ENCODE measurements around the gene GNB1.

The GNB1 gene

GRCh38 chr1:1922702-1922955 lies 31.7 kb upstream of the GNB1 start:
- DNase-seq: no peak

GRCh38 chr1:1921901-1922701 lies 31.2 kb upstream of the GNB1 start:
- no peak for DNase-seq

GRCh38 chr1:1921459-1921862 lies 30.6 kb upstream of the GNB1 start:
- no peak for DNase-seq

- DNase-seq: no peak
Measured at GRCh38 chr1:1920608-1921458, 29.9 kb upstream of the GNB1 start.

- DNase-seq: no peak
Measured at GRCh38 chr1:1920057-1920607, 29.2 kb upstream of the GNB1 start.

- peak; percentile 96 for DNase-seq
Measured at GRCh38 chr1:1919304-1920056, 28.6 kb upstream of the GNB1 start.

- DNase-seq: no peak
Measured at GRCh38 chr1:1918901-1919303, 28.0 kb upstream of the GNB1 start, which contains the start of gene TMEM52. TSS of gene TMEM52 (minus strand) at chr1:1919279. CDS start at chr1:1919265, 14 bp downstream.

GRCh38 chr1:1917995-1918900 lies 27.4 kb upstream of the GNB1 start:
- no peak for DNase-seq

- no peak for DNase-seq
Measured at GRCh38 chr1:1917304-1917976, 26.6 kb upstream of the GNB1 start.

- no peak for DNase-seq
Measured at GRCh38 chr1:1916851-1917251, 26.0 kb upstream of the GNB1 start.

GRCh38 chr1:1915911-1916840 lies 25.3 kb upstream of the GNB1 start:
- DNase-seq: no peak

- no peak for DNase-seq
Measured at GRCh38 chr1:1914971-1915692, 24.2 kb upstream of the GNB1 start, which contains the start of gene CALML6. TSS of gene CALML6 (plus strand) at chr1:1915260. CDS start at chr1:1915281, 21 bp downstream.

- DNase-seq: no peak
Measured at GRCh38 chr1:1914101-1914970, 23.4 kb upstream of the GNB1 start.

- DNase-seq: no peak
Measured at GRCh38 chr1:1911350-1912041, 20.6 kb upstream of the GNB1 start.

GRCh38 chr1:1910651-1911331 lies 19.9 kb upstream of the GNB1 start:
- no peak for DNase-seq

- DNase-seq: no peak
Measured at GRCh38 chr1:1910033-1910465, 19.2 kb upstream of the GNB1 start.

GRCh38 chr1:1908506-1908791 lies 17.6 kb upstream of the GNB1 start:
- DNase-seq: no peak
